Measurements from ENCODE around the gene RPTOR.

The RPTOR gene

DNA sequence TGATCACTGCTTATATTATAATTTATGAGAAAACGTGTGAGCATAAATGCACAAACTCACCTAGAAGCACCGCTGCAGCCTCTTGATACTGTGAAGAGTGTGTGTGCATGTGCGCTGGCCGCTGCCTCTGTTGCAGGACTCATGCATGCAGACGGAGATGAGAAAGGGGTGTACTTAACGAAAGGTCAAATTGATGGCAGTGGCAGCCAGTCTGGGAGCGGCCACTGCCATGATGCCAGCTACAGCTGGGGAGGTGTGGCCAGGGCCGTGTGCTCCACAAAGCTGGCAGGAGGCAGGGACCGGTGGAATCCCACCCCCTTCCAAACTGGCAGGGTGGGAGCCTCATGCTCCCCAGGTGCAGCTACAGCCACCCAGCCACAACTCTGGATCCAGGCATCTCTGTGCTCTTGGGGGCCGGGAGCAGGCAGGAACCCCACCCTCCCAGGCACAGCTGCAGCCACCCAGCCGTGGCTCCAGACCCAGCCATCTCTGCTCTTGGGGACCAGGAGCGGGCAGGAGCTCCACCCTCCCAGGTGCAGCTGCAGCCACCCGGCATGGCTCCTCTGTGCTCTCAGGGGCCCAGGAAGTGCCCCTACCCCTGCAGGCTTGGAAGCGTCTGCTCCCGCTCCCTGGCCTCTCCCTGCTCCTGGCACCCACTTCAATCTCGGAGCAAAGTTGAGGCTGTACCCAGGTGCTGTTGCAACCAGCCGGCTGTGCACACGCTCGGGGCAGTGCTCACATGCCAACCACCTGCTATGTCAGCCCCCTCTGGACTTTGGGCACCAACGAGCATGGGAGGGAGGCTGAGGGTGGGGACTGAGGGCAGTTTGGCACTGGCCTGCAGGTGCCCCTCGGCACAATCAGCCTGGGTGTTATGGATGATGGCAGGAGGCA is 369.5 kb downstream of the RPTOR start:
- Histone ChIP-seq H3K36me3 (peaks cover 11% of the 10 kb centered on the region), H3K4me1 (no peaks in the 10 kb centered on the region), H3K4me3 (ENCODE audit: low read depth, low read length) (no peak overlapping the region), H3K9me3 (no peaks in the 10 kb centered on the region), H3K27me3 (no peaks in the 10 kb centered on the region)
- no peak for DNase-seq
- TF ChIP-seq CTCF (IDR thresholded peaks at IDR 0.05; ENCODE audit: low read depth, low read length) = no peak

- Histone ChIP-seq H3K4me3 (ENCODE audit: low read depth, low read length) (no peak overlapping the region), H3K36me3 (peaks cover 12% of the 10 kb centered on the region), H3K27me3 (no peaks in the 10 kb centered on the region), H3K4me1 (no peaks in the 10 kb centered on the region), H3K9me3 (no peaks in the 10 kb centered on the region)
- no peak for TF ChIP-seq CTCF (IDR thresholded peaks at IDR 0.05; ENCODE audit: low read depth, low read length)
- no peak for DNase-seq
Observed at GRCh38 chr17:80916246-80916645, 371.6 kb downstream of the RPTOR start.

- no peaks in the 10 kb centered on the region for H3K4me1 ChIP-seq
- DNase-seq = no peak
- H3K4me3 ChIP-seq (ENCODE audit: low read depth, low read length) = no peak overlapping the region
- no peak for TF ChIP-seq CTCF (IDR thresholded peaks at IDR 0.05; ENCODE audit: low read depth, low read length)
- peaks cover 22% of the 10 kb centered on the region for H3K36me3 ChIP-seq
- no peaks in the 10 kb centered on the region for H3K9me3 ChIP-seq
- H3K27me3 ChIP-seq = no peaks in the 10 kb centered on the region
Observed at GRCh38 chr17:80917716-80918560, 373.3 kb downstream of the RPTOR start.

- Histone ChIP-seq H3K4me3 (ENCODE audit: low read depth, low read length) (no peak overlapping the region), H3K27me3 (no peaks in the 10 kb centered on the region), H3K4me1 (no peaks in the 10 kb centered on the region), H3K36me3 (peaks cover 26% of the 10 kb centered on the region), H3K9me3 (no peaks in the 10 kb centered on the region)
- no peak for DNase-seq
- no peak for TF ChIP-seq CTCF (IDR thresholded peaks at IDR 0.05; ENCODE audit: low read depth, low read length)
Observed at GRCh38 chr17:80918731-80919130, 374.1 kb downstream of the RPTOR start.

DNA sequence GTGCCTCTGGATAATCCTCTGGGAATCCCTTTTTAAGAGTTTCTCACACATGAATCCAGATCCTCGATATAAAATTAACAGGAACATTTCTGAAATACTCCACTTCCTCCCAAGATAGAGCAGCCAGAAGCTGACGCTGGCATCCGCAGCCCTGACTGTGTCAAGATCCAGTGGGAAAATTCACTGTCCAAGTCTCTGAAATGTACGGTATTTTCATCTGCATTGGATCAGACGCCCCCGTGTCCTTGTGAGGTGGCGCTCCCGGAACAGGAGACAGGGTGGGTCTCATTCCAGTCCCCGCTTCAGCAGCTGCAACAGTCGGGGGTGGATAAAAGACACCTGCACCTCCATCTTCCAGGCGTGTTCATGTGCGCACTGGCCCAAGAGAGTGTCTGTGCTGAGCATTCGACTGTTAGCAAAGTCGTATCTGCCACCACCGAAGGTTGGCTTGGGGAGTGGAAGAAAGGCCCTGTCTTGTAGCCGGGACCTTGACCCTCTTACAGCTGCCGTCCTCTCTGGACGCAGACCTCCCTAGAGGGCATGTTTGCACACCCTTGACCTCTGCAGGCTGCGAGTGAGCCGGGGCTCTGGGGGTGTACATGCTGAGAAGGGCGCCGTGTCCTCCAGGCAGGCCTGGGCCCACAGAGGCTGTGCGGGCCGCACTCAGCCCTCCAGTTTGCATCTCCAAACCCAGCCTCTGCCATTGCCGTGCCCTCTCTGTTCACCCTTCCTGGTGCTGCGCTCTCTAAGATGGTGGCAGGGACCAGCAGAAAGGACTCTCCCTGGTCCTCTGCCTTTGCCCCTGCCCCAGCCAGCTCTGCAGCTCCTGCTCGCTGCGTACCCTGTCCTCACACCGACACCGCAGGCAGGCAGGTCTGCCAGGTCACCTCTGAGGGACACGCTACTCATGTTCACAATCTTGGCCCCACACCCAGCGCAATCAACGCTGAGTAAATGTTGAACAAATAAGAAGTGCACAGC is 375.0 kb downstream of the RPTOR start:
- no peaks in the 10 kb centered on the region for H3K4me1 ChIP-seq

More for the DNA sequence above, 375.0 kb downstream of the RPTOR start:
- DNase-seq = no peak
- Histone ChIP-seq H3K4me3 (ENCODE audit: low read depth, low read length) (no peak overlapping the region), H3K9me3 (no peaks in the 10 kb centered on the region), H3K27me3 (no peaks in the 10 kb centered on the region), H3K36me3 (peaks cover 30% of the 10 kb centered on the region)
- TF ChIP-seq CTCF (IDR thresholded peaks at IDR 0.05; ENCODE audit: low read depth, low read length) = no peak

Measured in BE2C (cell line).